HepG2 (cell line): Measurements from ENCODE around the gene CMTM4. TPM values are rescaled to one million over a fixed set of nuclear protein-coding genes. Genes with fewer than 3 reads are reported as not detected.

Experiments used
- ETV5 ChIP-seq: IDR thresholded peaks from 2 replicates; pipeline ENCODE4 v1.6.1; 2018; ENCODE audit warnings: missing biosample characterization, missing genetic modification reagents, inconsistent platforms, borderline replicate concordance
- FOXC1 ChIP-seq: sonication (generic); formaldehyde crosslinking; IDR thresholded peaks from 2 replicates; pipeline ENCODE4 v1.8.0; 2022; ENCODE audit warnings: mild to moderate bottlenecking, missing genetic modification reagents, borderline replicate concordance
- HNRNPUL1 ChIP-seq: fragments of 200-400 bp; formaldehyde crosslinking; IDR thresholded peaks from 2 replicates; pipeline ENCODE4 v1.6.1; 2017; ENCODE audit warnings: low read depth, mild to moderate bottlenecking, low read length, moderate library complexity
- HOXD1 ChIP-seq: sonication (generic); formaldehyde crosslinking; IDR thresholded peaks from 2 replicates; pipeline ENCODE4 v1.5.0; 2020; ENCODE audit warnings: missing genetic modification reagents
- IKZF1 ChIP-seq: fragments of 450-650 bp; IDR thresholded peaks from 2 replicates; pipeline ENCODE4 v1.7.1; 2016
- ISL2 ChIP-seq: sonication (generic); formaldehyde crosslinking; IDR thresholded peaks from 2 replicates; pipeline ENCODE4 v1.5.0; 2020; ENCODE audit warnings: missing genetic modification reagents
- KDM6A ChIP-seq: IDR thresholded peaks from 2 replicates; pipeline ENCODE4 v1.6.1; 2016; ENCODE audit warnings: low read depth
- MAFG ChIP-seq: sonication (generic); formaldehyde crosslinking; IDR thresholded peaks from 2 replicates; pipeline ENCODE4 v1.5.1; 2020; ENCODE audit warnings: mild to moderate bottlenecking, missing genetic modification reagents
- POLR2G ChIP-seq: fragments of 200-400 bp; formaldehyde crosslinking; IDR thresholded peaks from 2 replicates; pipeline ENCODE4 v1.6.1; 2018; ENCODE audit warnings: mild to moderate bottlenecking, low read depth, low read length, moderate library complexity
- RARA ChIP-seq: IDR thresholded peaks from 2 replicates; pipeline ENCODE4 v1.6.1; 2016; ENCODE audit warnings: missing genetic modification reagents, missing compliant biosample characterization
- SMAD3 ChIP-seq: sonication (generic); formaldehyde crosslinking; IDR thresholded peaks from 2 replicates; pipeline ENCODE4 v1.4.0; 2020; ENCODE audit warnings: missing genetic modification reagents
- SMARCC2 ChIP-seq: fragments of 450-650 bp; IDR thresholded peaks from 2 replicates; pipeline ENCODE4 v1.6.1; 2017; ENCODE audit warnings: antibody characterized with exemption, mild to moderate bottlenecking
- SRSF9 ChIP-seq: fragments of 200-400 bp; formaldehyde crosslinking; IDR thresholded peaks from 2 replicates; pipeline ENCODE4 v1.6.1; 2018; ENCODE audit warnings: borderline replicate concordance, mild to moderate bottlenecking, low read depth, low read length; ENCODE audit not compliant: insufficient read depth, poor library complexity, severe bottlenecking
- TBX2 ChIP-seq: sonication (generic); formaldehyde crosslinking; IDR thresholded peaks from 2 replicates; pipeline ENCODE4 v1.5.0; 2020; ENCODE audit warnings: missing genetic modification reagents, mild to moderate bottlenecking, borderline replicate concordance
- TOE1 ChIP-seq: sonication (generic); formaldehyde crosslinking; IDR thresholded peaks from 2 replicates; pipeline ENCODE4 v1.4.0; 2020; ENCODE audit warnings: mild to moderate bottlenecking, missing genetic modification reagents
- YEATS4 ChIP-seq: sonication (generic); formaldehyde crosslinking; IDR thresholded peaks from 2 replicates; pipeline ENCODE4 v1.4.0; 2020; ENCODE audit warnings: missing genetic modification reagents, borderline replicate concordance
- ZBTB2 ChIP-seq: sonication (generic); formaldehyde crosslinking; IDR thresholded peaks from 2 replicates; pipeline ENCODE4 v1.8.0; 2022; ENCODE audit warnings: low read depth, missing genetic modification reagents
- ZMAT3 ChIP-seq: sonication (generic); formaldehyde crosslinking; conservative IDR thresholded peaks from 2 replicates; pipeline ENCODE4 v1.7.0; 2021; ENCODE audit warnings: missing genetic modification reagents
- ZNF256 ChIP-seq: sonication (generic); formaldehyde crosslinking; conservative IDR thresholded peaks from 2 replicates; pipeline ENCODE4 v1.4.0; 2020; ENCODE audit warnings: missing genetic modification reagents
- ZNF441 ChIP-seq: sonication (generic); formaldehyde crosslinking; IDR thresholded peaks from 2 replicates; pipeline ENCODE4 v1.7.0; 2021; ENCODE audit warnings: missing genetic modification reagents, borderline replicate concordance
- ZNF501 ChIP-seq: sonication (generic); formaldehyde crosslinking; IDR thresholded peaks from 2 replicates; pipeline ENCODE4 v1.5.1; 2020; ENCODE audit warnings: mild to moderate bottlenecking, moderate library complexity, missing genetic modification reagents
- ZNF577 ChIP-seq: sonication (generic); formaldehyde crosslinking; IDR thresholded peaks from 2 replicates; pipeline ENCODE4 v1.4.0; 2020; ENCODE audit warnings: mild to moderate bottlenecking, low read depth, missing genetic modification reagents, borderline replicate concordance
- ZNF75D ChIP-seq: sonication (generic); formaldehyde crosslinking; IDR thresholded peaks from 2 replicates; pipeline ENCODE4 v1.8.1; 2023; ENCODE audit warnings: missing genetic modification reagents, mild to moderate bottlenecking, borderline replicate concordance
- ZZZ3 ChIP-seq: sonication (generic); formaldehyde crosslinking; IDR thresholded peaks from 2 replicates; pipeline ENCODE4 v1.4.0; 2020; ENCODE audit warnings: missing genetic modification reagents, mild to moderate bottlenecking, borderline replicate concordance
- polyA plus RNA-seq, 8 experiments: library from polyadenylated mRNA; depleted of rRNA in 3 of 8; stranded (reverse) in 7 of 8; unstranded in 1 of 8; fragments of >200 nt; fragmentation: Illumina TruSeq in 4 of 8; extraction: Trizol in 4 of 8; gene quantifications; 2 replicates each; pipeline versions ENCODE4 v1.2.1 to v1.2.3, GENCODE V29; 2011 to 2016; ENCODE audit warnings: low read depth in 4 of 8, missing spikeins in 1 of 8, mixed read lengths in 1 of 8; ENCODE audit not compliant: insufficient read depth in 1 of 8
- total RNA-seq, 5 experiments: library from RNA; depleted of rRNA; stranded (reverse); fragments of >200 nt; fragmentation: Illumina TruSeq; extraction: Trizol; gene quantifications; 2 replicates each; pipeline ENCODE4 v1.2.3, GENCODE V29; 2016; ENCODE audit warnings: low read depth in 1 of 5
- TF ChIP-seq, protein P1 (sequence below): sonication (generic); formaldehyde crosslinking; conservative IDR thresholded peaks from 2 replicates; pipeline ENCODE4 v1.4.0; 2020; ENCODE audit warnings: missing genetic modification reagents

The CMTM4 gene
- total and polyA plus RNA-seq, 2 of the 13 experiments (the other 11 are each of a cell fraction or from before 2014, with no cell fraction given): 32.0 to 36.3 TPM

GRCh38 chr16:66604376-66605176, 92.0 kb downstream of the CMTM4 start, which contains the start of gene CMTM3 (continued):
- TF ChIP-seq TBX2 (CRISPR knock-in tag) (no peak; the same call in none of the 2 replicates), HNRNPUL1 (no peak), SMARCC2 (no peak), ZNF577 (CRISPR knock-in tag) (no peak), RARA (no peak), ZNF256 (CRISPR knock-in tag) (no peak), IKZF1 (no peak), YEATS4 (CRISPR knock-in tag) (peak; percentile 58), ISL2 (CRISPR knock-in tag) (peak; percentile 29; the same call in 1 of the 2 replicates), ZZZ3 (no peak), SMAD3 (no peak), ZNF441 (CRISPR knock-in tag) (no peak), ZBTB2 (CRISPR knock-in tag) (no peak), ZNF75D (CRISPR knock-in tag) (no peak), HOXD1 (peak; percentile 16; the same call in 1 of the 2 replicates), TOE1 (no peak), MAFG (CRISPR knock-in tag) (no peak), FOXC1 (CRISPR knock-in tag) (no peak), ZMAT3 (CRISPR knock-in tag) (0 out of 2 replicates have a peak, but pooled peaks have one; percentile 70), ZNF501 (CRISPR knock-in tag) (no peak), SRSF9 (no peak), ETV5 (CRISPR knock-in tag) (no peak), POLR2G (peak; percentile 11; the same call in 1 of the 2 replicates), KDM6A (no peak)
- TF ChIP-seq, protein P1, sequence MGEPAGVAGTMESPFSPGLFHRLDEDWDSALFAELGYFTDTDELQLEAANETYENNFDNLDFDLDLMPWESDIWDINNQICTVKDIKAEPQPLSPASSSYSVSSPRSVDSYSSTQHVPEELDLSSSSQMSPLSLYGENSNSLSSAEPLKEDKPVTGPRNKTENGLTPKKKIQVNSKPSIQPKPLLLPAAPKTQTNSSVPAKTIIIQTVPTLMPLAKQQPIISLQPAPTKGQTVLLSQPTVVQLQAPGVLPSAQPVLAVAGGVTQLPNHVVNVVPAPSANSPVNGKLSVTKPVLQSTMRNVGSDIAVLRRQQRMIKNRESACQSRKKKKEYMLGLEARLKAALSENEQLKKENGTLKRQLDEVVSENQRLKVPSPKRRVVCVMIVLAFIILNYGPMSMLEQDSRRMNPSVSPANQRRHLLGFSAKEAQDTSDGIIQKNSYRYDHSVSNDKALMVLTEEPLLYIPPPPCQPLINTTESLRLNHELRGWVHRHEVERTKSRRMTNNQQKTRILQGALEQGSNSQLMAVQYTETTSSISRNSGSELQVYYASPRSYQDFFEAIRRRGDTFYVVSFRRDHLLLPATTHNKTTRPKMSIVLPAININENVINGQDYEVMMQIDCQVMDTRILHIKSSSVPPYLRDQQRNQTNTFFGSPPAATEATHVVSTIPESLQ (CRISPR knock-in tag): no peak
